HG02885 (cell line): ENCODE results near the gene SIDT1.

Experiments
- ATAC-seq: cut with Tn5 transposase; IDR thresholded peaks from one replicate; pipeline ENCODE4 v1.9.1; 2021; ENCODE audit warnings: mild to moderate bottlenecking; ENCODE audit not compliant: unreplicated experiment, poor library complexity

The SIDT1 gene

GRCh38 chr3:113541519-113541918 is 9.2 kb downstream of the SIDT1 start:
- ATAC-seq = no peak

GRCh38 chr3:113545594-113545993 is 13.2 kb downstream of the SIDT1 start:
- no peak for ATAC-seq

- ATAC-seq = peak; percentile 91
Observed at GRCh38 chr3:113546414-113546893, 14.1 kb downstream of the SIDT1 start.

- no peak for ATAC-seq
Observed at GRCh38 chr3:113548501-113548900, 16.1 kb downstream of the SIDT1 start.

- ATAC-seq = no peak
Observed at GRCh38 chr3:113551820-113552219, 19.5 kb downstream of the SIDT1 start.

GRCh38 chr3:113552851-113553250 is 20.5 kb downstream of the SIDT1 start:
- ATAC-seq = peak; percentile 64

GRCh38 chr3:113555138-113555537 is 22.8 kb downstream of the SIDT1 start:
- no peak for ATAC-seq

- no peak for ATAC-seq
Observed at GRCh38 chr3:113556316-113556945, 24.1 kb downstream of the SIDT1 start.

GRCh38 chr3:113556946-113557335 is 24.6 kb downstream of the SIDT1 start:
- ATAC-seq = no peak

- no peak for ATAC-seq
Observed at GRCh38 chr3:113557374-113557773, 25.0 kb downstream of the SIDT1 start.

- no peak for ATAC-seq
Observed at GRCh38 chr3:113559009-113559408, 26.7 kb downstream of the SIDT1 start.

GRCh38 chr3:113560271-113560670 is 27.9 kb downstream of the SIDT1 start:
- ATAC-seq = no peak

GRCh38 chr3:113560831-113561623 is 28.7 kb downstream of the SIDT1 start:
- ATAC-seq = no peak

GRCh38 chr3:113565555-113565954 is 33.2 kb downstream of the SIDT1 start:
- ATAC-seq = no peak

- ATAC-seq = no peak
Observed at GRCh38 chr3:113570158-113570557, 37.8 kb downstream of the SIDT1 start.

GRCh38 chr3:113571360-113571759 is 39.0 kb downstream of the SIDT1 start:
- no peak for ATAC-seq

- ATAC-seq = no peak
Observed at GRCh38 chr3:113573728-113574127, 41.4 kb downstream of the SIDT1 start.

- no peak for ATAC-seq
Observed at GRCh38 chr3:113574213-113574612, 41.9 kb downstream of the SIDT1 start.

- ATAC-seq = no peak
Observed at GRCh38 chr3:113575206-113575605, 42.9 kb downstream of the SIDT1 start.

- ATAC-seq = no peak
Observed at GRCh38 chr3:113585228-113585627, 52.9 kb downstream of the SIDT1 start.

- no peak for ATAC-seq
Observed at GRCh38 chr3:113585720-113586119, 53.4 kb downstream of the SIDT1 start.

- ATAC-seq = no peak
Observed at GRCh38 chr3:113588806-113589205, 56.5 kb downstream of the SIDT1 start.
